Large intestine (tissue), 3 donors: Measurements from ENCODE around the gene TRAK2. TPM values are rescaled to one million over a fixed set of nuclear protein-coding genes. Genes with fewer than 3 reads are reported as not detected.

ENCODE experiments used
- DNase-seq, 2 donors: peaks; one replicate each; pipeline versions ENCODE4 v3.0.0 to v3.0.0-alpha.2; 2013
- H3K27ac ChIP-seq: one replicate; pipeline ENCODE4 v1.5.1; 2013; ENCODE audit warnings: low read length
- H3K27me3 ChIP-seq: 2 replicates; pipeline ENCODE4 v1.6.1; 2013; ENCODE audit warnings: low read length; ENCODE audit not compliant: control insufficient read depth, insufficient read depth
- H3K36me3 ChIP-seq: 2 replicates; pipeline ENCODE4 v1.6.1; 2013; ENCODE audit warnings: low read length; ENCODE audit not compliant: control insufficient read depth, insufficient read depth
- H3K4me1 ChIP-seq: one replicate; pipeline ENCODE4 v1.6.1; 2013; ENCODE audit warnings: low read length; ENCODE audit not compliant: control insufficient read depth, insufficient read depth
- H3K4me3 ChIP-seq: one replicate; pipeline ENCODE4 v1.5.1; 2013; ENCODE audit warnings: low read length
- H3K9me3 ChIP-seq: one replicate; pipeline ENCODE4 v1.6.1; 2013; ENCODE audit warnings: mild to moderate bottlenecking, low read depth, low read length, moderate library complexity; ENCODE audit not compliant: control insufficient read depth
- WGBS: methylation state at CpG from one replicate; pipeline ENCODE4 v1.1.5; 2013; ENCODE audit warnings: low lambda C conversion rate; ENCODE audit not compliant: insufficient coverage; 5-methylcytosine and 5-hydroxymethylcytosine counted together
- polyA plus RNA-seq: library from polyadenylated mRNA; unstranded; fragments of 120-200 nt; gene quantifications from one replicate; pipeline ENCODE4 v1.2.1, GENCODE V29; 2013

Gene TRAK2
- polyA plus RNA-seq, 1 donor = 24.5 TPM

DNA sequence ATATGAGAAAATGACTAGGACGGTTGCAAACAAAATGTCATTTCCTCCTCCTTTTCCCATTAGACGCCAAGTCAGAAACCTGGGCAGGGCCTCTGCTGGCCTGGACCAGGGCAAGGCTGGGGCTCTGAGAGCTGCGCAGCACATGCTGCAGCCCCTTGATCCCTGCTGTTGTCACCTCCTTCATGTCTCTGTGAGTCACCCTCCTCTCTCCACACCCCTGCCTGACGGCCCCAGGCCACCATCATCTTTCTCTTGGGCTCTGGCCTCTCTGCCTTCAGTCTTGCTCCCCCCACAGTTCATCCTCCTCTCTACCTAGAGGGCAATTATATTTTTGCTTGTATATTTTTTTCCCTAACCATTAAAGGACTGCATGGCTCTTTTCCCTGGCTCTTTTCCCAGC, 104.1 kb downstream of the TRAK2 start:
- WGBS = no CpG with 5 or more reads among the region's 4 CpGs

DNA sequence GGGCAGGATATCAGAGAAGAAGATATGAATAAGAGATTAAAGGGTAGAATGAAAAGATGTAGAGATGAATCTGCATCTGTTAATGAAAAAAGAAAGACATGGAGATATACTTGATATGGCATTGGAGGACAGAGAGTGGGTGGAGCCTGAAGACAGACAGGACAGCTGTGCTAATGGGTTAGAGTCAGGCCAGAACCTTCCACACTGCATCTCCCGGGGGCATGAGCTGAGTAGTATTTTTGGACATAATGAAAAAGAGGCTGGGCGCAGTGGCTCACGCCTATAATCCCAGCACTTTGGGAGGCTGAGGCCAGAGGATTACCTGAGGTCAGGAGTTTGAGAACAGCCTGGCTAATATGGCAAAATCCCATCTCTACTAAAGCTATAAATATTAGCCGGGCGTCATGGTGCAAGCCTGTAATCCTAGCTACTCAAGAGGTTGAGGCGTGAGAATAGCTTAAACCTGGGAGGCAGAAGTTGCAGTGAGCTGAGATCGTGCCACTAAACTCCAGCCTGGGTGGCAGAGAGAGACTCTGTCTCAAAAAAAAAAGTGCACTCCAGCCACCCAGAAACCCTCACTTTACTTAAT, 105.5 kb downstream of the TRAK2 start:
- DNase-seq = no peak
- no peaks in the 10 kb centered on the region for H3K36me3 ChIP-seq
- H3K9me3 ChIP-seq = no peaks in the 10 kb centered on the region
- WGBS = no CpG with 5 or more reads among the region's 7 CpGs
- H3K4me1 ChIP-seq = no peaks in the 10 kb centered on the region
- no peak overlapping the region for H3K27ac ChIP-seq
- no peaks in the 10 kb centered on the region for H3K27me3 ChIP-seq
- H3K4me3 ChIP-seq = no peak overlapping the region

More for the DNA sequence above, 104.1 kb downstream of the TRAK2 start:
- Histone ChIP-seq H3K27ac (no peak overlapping the region), H3K36me3 (no peaks in the 10 kb centered on the region), H3K27me3 (no peaks in the 10 kb centered on the region), H3K4me3 (no peak overlapping the region), H3K4me1 (no peaks in the 10 kb centered on the region), H3K9me3 (no peaks in the 10 kb centered on the region)
- DNase-seq = no peak

DNA sequence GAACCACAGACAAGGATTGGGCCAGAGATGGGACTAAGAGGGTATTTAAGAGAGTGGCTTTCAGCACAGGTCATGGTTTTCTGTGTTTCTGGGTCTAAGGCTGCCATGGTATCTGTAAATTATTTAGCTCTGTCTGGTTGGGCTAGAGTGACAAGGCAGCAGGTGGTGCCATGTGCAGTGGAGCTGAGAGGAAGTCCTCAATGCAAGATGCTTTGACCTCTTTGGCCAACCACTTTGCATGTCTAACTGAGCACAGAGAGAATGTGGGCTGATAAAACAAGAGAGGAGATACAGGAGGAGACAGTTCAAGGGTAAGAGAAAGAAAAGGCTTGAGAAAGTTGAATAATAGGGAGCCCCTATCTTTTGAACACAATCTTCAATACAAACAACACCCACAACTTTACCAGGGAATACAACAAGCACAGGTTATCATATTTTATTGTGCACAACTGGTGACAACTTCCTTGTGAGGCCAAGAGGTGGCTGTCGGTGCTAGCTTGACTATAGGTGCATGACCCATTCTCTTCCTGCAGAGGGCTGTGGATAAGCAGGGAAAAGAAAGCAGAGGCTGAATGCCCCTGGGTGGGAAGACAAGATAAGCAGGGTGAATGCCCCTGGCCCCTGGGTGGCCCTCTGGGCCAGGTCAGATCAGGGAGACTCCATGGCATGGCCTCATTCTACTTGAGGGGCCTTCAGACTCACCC, 106.4 kb downstream of the TRAK2 start:
- no peak overlapping the region for H3K27ac ChIP-seq
- H3K9me3 ChIP-seq = no peaks in the 10 kb centered on the region
- H3K4me3 ChIP-seq = no peak overlapping the region
- peak; percentile 23 to 25 for DNase-seq
- no peaks in the 10 kb centered on the region for H3K27me3 ChIP-seq
- WGBS = no CpG with 5 or more reads among the region's 1 CpG
- no peaks in the 10 kb centered on the region for H3K4me1 ChIP-seq
- H3K36me3 ChIP-seq = no peaks in the 10 kb centered on the region

GRCh38 chr2:201343559-201343958, 107.7 kb downstream of the TRAK2 start:
- H3K27ac ChIP-seq = no peak overlapping the region
- WGBS = no CpG with 5 or more reads among the region's 2 CpGs
- no peak for DNase-seq
- H3K27me3 ChIP-seq = no peaks in the 10 kb centered on the region
- H3K4me1 ChIP-seq = no peaks in the 10 kb centered on the region
- no peaks in the 10 kb centered on the region for H3K9me3 ChIP-seq
- no peaks in the 10 kb centered on the region for H3K36me3 ChIP-seq
- no peak overlapping the region for H3K4me3 ChIP-seq

GRCh38 chr2:201342923-201343322, 108.3 kb downstream of the TRAK2 start:
- no peak overlapping the region for H3K27ac ChIP-seq
- H3K27me3 ChIP-seq = no peaks in the 10 kb centered on the region
- WGBS = no CpG with 5 or more reads among the region's 2 CpGs
- no peak for DNase-seq
- H3K36me3 ChIP-seq = no peaks in the 10 kb centered on the region
- no peak overlapping the region for H3K4me3 ChIP-seq
- no peaks in the 10 kb centered on the region for H3K4me1 ChIP-seq
- H3K9me3 ChIP-seq = no peaks in the 10 kb centered on the region

DNA sequence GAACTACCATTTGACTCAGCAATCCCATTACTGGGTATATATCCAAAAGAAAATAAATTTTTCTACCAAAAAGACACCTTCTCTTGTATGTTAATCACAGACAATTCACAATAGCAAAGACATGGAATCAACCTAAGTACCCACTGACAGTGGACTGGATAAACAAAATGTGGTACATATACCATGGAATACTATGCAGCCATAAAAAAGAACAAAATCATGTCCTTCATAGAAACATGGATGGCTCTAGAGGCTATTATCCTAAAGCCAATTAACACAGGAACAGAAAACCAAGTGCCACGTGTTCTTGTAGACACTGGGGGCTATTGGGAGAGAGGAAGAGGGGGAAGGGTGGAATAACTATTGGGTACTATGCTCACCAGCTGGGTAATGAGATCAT, 121.8 kb downstream of the TRAK2 start:
- no peak for DNase-seq
- Histone ChIP-seq H3K36me3 (no peaks in the 10 kb centered on the region), H3K27me3 (no peaks in the 10 kb centered on the region), H3K4me1 (no peaks in the 10 kb centered on the region), H3K9me3 (no peaks in the 10 kb centered on the region), H3K27ac (no peak overlapping the region), H3K4me3 (no peak overlapping the region)
- WGBS = no CpG with 5 or more reads among the region's 1 CpG

GRCh38 chr2:201327678-201328077, 123.6 kb downstream of the TRAK2 start:
- Histone ChIP-seq H3K9me3 (peaks cover 2% of the 10 kb centered on the region), H3K4me3 (no peak overlapping the region), H3K36me3 (no peaks in the 10 kb centered on the region), H3K4me1 (no peaks in the 10 kb centered on the region), H3K27ac (no peak overlapping the region), H3K27me3 (no peaks in the 10 kb centered on the region)
- DNase-seq = no peak
- 83% methylated on average over 2 of the region's 3 CpGs for WGBS

Other genes with a start within 250 kb of the TRAK2 start
- 40.2 TPM for gene CASP8, start 190.9 kb downstream of the TRAK2 start, polyA plus RNA-seq
- 0.76 TPM for gene FLACC1, start 94.1 kb downstream of the TRAK2 start, polyA plus RNA-seq
- gene STRADB, start 282 bp upstream of the TRAK2 start, polyA plus RNA-seq = 65.5 TPM
- gene TMEM237, start 192.0 kb upstream of the TRAK2 start, polyA plus RNA-seq = 15.4 TPM
- 0.24 TPM for gene MPP4, start 247.2 kb upstream of the TRAK2 start, polyA plus RNA-seq